HG02571 (cell line): ENCODE data around the gene SRRM3.
"Not testable (repeated sequence)": the region's sequence is repeated elsewhere in the genome, so short reads cannot be mapped to it uniquely, and the experiment has no call there.

Experiments
- ATAC-seq: cut with Tn5 transposase; IDR thresholded peaks from one replicate; pipeline ENCODE4 v1.9.1; 2021; ENCODE audit warnings: mild to moderate bottlenecking, moderate library complexity; ENCODE audit not compliant: unreplicated experiment

SRRM3 gene

DNA sequence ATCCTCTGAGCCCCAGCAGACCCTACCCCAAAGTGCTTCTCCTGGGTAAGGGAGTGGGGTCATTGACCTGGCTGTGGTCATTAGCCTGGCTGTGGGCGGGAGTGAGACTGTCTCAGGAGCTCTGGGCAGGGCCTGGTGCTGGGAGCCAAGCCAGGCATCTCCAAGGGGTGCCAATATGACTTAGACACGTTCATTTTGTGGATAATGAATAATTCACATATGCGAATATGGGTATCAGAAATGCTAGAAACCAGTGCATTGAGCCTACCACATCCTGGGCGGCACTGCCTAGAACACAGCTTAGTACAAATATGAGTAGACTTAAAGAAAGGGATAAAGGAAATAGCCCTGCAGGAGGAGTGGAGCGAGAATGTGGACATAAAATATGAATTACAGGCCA is 14.4 kb upstream of the SRRM3 start:
- ATAC-seq, result no peak

DNA sequence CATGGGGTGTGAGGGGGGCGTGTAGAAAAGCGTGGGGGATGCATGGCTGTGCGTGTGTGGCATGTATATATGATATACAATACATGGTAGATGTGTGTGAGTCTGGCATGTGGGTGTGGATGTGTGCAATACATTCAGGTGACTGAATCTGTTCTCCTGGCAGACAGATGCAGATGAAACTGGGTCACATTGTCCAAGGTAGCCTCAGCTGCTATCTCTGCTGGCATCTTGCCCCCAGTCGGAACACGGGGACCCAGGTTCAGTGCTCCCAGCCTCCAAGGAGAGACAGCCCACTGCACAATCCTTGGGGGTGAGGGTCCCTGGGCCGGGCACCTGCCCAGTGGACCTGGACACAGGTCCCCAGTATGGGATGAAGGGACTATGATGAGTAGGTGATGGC is 12.4 kb upstream of the SRRM3 start:
- ATAC-seq, result no peak

DNA sequence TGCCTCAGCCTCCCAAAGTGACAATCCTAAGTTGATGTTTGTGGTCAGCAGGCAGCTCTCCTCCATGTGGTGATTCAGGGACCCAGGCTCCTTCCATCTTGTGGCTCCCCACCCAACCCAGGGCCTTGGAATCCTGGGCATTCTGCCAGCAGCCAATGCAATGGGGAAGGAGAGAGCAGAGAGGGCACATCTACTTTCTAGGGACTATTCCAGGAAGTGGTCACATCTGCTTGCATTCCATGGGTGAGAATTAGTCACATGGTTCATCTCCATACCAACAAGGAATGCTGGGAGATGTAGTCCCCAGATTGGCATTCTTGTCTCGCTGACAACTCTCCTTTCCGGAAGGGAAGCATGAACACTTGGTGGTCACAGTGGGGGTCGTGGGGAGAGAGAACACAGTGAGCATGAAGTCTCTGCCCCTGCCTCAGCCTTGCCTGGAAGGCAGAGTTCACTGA is 9.9 kb upstream of the SRRM3 start:
- ATAC-seq, result no peak

DNA sequence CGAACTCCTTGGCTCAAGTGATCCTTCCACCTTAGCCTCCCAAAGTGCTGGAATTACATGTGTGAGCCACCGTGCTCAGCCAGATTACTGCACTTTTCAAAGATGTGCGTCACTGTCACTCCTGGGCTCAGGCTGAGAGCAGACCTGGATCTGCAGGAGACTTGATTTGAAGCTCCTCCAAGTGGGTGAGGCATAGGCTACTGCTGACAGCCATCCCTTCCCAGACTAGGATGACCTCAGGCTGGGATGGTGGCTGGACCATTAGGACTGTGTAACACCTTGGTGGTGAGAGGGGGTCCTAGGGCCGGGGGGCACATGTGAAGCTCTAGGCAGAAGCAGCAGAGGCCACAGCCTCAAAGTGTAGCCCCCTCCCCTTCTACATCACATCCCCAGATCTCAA is 8.2 kb upstream of the SRRM3 start:
- ATAC-seq, result no peak

DNA sequence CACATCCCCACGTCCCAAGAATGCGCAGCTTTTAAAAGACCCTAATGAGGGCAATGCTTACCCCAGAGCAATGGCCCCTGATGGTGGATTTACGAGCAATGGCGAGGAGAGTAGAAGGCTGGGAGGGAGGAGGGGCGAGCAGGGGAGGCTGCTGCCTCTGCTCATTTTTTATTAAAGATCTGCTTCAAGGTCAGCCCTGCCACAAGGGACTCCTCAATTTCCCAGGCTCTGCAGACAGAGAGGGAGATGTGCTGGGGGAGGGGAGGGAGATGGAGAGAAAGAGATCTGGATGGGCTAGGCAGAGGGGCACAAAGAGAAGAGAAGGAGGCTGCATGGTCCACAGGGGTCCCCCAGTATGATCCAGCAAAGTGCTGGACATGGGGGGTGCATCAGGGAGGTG is 7.8 kb upstream of the SRRM3 start:
- ATAC-seq, result no peak

- ATAC-seq, result no peak
These were observed 4.9 kb upstream of the SRRM3 start for GRCh38 chr7:76196786-76197185.

DNA sequence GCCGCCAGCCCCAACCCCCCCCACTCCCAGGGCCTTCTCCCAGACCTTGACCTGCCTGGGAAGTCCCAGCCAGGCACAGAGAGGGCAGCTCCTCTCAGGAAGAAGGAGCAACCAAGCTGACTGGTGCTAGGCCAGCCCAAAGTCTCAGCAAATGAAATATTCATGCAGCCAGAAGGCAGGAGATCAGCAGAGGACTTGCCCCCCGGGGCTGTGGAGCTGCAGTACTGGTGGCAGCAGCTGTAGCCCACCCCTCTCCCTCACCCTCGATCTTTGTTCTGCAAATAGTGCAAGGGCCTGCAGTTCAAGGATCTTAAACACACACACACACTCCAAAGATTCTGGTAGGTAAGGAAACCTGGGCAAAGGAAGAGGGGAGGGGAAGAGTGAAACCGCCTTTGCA is 3.5 kb upstream of the SRRM3 start:
- no peak for ATAC-seq

DNA sequence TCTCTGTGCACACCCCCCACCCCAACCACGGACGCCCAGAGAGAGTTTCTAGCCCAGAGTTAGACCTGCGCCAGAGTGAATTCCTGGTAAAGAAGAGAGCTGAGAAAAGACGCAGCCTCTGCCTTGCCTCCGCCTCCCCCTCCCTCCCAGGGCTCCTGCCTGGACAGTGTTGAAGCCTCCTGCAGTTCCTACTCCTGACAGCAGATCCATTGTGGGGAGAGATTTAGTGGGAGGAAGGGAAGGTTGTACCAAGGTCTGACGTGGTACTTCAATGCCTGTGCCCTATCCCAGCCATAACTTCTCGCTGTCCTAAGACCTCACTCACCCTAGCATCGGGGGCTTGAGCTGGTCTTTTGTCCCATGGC is 952 bp downstream of the SRRM3 start:
- ATAC-seq, result no peak

GRCh38 chr7:76204147-76204546 is 2.5 kb downstream of the SRRM3 start:
- no peak for ATAC-seq

DNA sequence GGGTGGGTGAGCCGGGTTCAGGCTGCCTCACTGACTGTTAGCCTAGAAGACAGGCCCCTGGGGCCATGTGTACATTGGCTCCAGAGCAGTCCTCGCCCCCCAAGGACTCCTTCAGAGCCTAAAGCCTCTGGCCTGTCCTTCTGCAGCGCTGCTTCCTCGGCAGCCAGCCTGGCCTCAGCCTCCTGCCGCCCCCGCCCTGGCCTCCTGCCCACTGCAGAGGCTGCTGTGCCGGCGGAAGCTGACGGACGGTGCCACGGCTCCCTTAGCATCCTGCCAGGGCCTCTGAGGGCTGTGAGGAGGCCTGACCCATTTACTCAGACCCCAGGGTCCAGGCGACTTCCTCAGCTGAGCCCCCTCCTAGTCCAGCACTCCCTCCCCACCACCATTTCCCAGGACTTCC is 4.9 kb downstream of the SRRM3 start:
- ATAC-seq, result no peak

GRCh38 chr7:76209310-76209709 is 7.6 kb downstream of the SRRM3 start:
- ATAC-seq, result no peak

- ATAC-seq, result no peak
These were observed 9.5 kb downstream of the SRRM3 start for GRCh38 chr7:76211216-76211615.

GRCh38 chr7:76215349-76215748 is 13.7 kb downstream of the SRRM3 start:
- ATAC-seq, result not testable (repeated sequence)

GRCh38 chr7:76216381-76217082 is 14.8 kb downstream of the SRRM3 start:
- no peak for ATAC-seq

DNA sequence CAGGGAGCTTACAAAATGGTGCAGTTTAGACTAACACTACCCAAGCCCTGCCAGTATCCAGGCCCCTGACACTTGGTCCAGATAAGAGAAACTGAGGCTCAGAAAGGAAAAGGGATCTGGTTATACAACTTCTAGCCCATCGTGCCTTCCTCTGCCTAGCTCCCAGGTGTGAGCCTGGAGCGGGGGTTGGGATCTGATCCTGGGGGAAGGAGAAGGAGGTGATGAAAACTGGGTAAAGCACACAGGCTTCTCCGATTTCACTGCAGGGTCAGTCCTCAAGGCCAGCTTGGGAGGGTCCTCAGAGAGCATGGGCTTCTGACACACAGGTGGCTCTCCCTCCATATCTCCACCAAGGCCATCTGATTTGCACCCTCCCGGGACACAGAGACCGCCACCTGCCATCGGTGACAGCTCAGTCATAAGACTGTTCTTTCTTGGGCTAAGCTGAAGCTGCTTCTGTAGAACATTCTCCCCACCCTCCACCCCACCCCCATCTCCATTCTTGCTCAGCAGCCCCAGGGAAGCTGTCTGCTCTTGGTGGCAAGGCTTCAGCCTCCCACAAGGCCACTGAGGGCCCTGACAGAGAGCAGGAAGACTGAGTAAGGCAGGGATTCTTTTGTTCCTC is 16.4 kb downstream of the SRRM3 start:
- ATAC-seq, result no peak

DNA sequence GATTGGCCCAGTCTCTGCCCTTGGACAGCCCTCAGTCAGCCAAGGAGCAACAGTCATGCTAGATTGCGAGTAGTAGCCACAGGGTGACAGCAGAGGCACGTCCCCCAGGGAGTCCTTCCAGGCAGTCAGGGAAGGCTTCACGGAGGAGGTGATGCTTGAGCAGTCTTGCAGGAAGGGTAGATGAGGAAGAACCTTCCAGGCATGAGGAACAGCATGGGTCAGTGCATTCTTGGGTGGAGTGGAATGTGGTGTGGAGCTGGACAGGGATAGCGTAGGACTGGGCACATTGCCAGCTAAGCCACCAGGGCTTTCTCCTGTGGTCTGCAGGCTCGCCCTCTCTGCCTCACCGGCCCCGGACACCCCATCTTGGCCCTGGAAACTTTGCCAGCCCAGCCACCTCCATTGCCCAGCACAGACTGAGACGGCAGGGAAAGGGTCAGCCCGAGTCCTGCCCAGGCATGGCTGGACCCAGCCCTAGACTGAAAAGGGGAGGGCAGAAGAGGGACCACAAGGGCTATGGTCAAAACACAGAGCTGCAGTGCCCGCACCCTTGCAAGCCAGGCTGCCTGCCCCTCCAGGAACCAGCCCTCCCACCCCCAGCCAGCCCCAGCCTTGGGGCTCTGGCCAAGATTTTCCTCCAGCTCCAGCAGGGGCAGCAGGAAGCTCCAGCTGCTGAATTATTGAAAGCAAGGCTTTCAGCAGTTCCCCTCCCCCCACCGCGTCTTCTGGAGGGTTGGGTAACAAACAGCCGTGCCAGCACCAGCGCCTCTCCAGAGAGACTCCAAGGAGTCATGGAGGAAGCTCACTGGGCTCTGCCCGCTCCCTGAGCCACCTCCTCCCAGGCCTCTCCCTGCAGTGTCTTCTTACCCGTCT is 18.7 kb downstream of the SRRM3 start:
- ATAC-seq, result no peak

GRCh38 chr7:76222333-76222732 is 20.6 kb downstream of the SRRM3 start:
- no peak for ATAC-seq

DNA sequence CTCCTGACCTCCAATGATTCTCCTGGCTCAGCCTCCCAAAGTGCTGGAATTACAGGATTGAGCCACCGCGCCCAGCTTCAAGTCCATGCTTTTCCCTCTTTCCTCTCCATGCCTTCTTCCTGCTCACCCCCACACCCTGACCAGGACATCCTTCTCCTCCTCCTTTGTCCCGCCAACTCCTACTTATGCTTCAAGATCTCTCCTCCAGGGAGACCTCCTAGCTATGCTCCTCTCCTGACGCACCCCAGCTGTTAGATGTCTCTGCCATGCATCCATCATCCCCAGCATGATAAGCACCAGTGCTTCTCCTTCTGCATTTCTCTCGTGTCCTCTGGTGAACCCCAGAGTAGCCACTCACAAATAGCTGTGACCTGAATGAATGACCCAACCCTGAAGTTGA is 21.1 kb downstream of the SRRM3 start:
- ATAC-seq, result no peak

DNA sequence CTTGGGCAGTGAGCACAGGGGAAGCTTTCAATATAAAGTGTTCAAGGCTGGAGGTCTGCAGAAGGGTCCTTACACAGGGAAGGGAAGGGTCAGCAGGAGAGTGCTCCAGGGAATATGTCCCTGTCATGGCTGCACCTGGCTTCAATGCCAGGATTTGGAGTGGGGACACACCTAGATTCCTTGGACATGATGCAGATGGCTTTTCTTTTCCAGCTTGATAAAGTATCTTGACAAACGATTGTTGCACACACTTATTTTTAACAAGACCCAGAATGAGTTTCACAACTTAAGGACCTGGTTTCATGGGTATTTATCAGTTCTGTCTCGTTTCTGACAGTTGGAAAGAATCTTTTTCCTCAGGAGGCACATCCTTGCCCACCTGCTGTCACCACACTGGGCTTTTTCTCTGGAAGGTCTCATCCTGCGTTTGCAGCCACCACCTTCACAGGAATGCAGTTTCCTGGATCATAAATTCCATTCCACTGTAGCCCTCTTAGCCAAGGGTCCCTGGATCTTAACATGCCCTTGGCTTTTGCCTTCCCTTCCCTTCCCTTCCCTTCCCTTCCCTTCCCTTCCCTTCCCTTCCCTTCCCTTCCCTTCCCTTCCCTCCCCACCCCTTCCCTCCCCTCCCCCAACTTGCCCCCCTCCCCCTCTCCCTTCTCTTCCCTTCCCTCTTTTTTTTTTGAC is 21.7 kb downstream of the SRRM3 start:
- no peak for ATAC-seq

DNA sequence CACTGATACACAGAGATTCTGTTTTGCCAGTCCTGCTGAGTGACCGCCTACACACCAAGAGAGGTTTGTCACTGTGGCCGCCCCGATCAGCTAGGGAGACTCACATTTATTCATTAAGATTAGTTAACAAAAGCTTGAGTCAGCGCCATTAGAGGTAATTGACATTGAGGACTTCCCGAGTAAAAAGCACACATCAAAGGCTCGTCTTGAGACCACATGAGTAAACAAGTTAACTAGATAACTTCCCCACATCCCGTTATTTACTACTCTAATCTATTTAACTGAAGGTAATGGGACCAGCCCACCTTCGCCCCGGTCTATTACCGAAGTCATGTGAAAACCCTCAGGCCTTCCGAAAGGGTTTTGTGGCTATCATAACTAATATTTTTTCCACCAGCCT is 23.0 kb downstream of the SRRM3 start:
- no peak for ATAC-seq

- ATAC-seq, result no peak
These were observed 23.7 kb downstream of the SRRM3 start for GRCh38 chr7:76225379-76225778.
